Measurements from ENCODE around the gene NELL1. TPM values are rescaled to one million over a fixed set of nuclear protein-coding genes. Genes with fewer than 3 reads are reported as not detected.
"Not testable (repeated sequence)": the region's sequence is repeated elsewhere in the genome, so short reads cannot be mapped to it uniquely, and the experiment has no call there.

The NELL1 gene
- polyA plus RNA-seq, 4 donors: 0.18 to 5.1 TPM; not detected in 2

DNA sequence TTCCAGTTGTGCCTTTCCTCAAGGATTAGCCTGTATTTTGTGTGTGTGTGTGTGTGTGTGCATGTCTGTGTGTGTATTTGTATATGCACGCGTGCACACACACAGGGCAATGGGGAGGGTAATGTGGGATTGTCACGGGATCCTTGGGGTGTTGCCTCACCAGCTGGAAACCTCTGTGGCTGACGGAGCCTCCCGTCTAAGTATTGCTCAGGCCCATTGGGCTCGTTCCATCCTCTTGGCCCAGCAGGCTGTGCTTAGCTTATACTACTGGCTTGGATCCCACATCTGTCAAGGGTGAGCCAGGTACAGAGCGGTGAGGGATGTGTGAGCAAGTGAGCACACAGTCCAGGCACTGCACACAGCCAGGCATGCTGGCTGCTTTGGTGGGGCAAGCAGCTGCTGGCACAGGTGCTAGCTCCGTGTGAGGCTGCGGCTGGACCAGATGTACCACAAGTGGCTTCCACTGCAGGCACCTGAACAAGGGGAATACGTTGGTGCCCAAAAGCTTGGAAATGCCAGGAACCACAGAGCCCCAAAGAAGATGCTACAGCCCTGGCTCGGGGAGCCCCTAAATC, 462.8 kb downstream of the NELL1 start:
- H3K27me3 ChIP-seq (ENCODE audit: control insufficient read depth in 3 of 3, insufficient read depth in 3 of 3, low read length in 3 of 3): no peaks in the 10 kb centered on the region
- WGBS, 3 donors: 82 to 86% (median 82%) methylated on average over 11 of the region's 11 CpGs
- no peak for FAIRE-seq
- DNase-seq: no peak
- H3K9me3 ChIP-seq (ENCODE audit: control insufficient read depth in 2 of 2, insufficient read depth in 1 of 2, low read depth in 1 of 2, low read length in 1 of 2): no peaks in the 10 kb centered on the region
- no peaks in the 10 kb centered on the region for H3K4me1 ChIP-seq (ENCODE audit: control insufficient read depth in 3 of 3, insufficient read depth in 2 of 3, low read depth in 1 of 3, low read length in 2 of 3)
- H3K4me3 ChIP-seq (ENCODE audit: low read depth in 1 of 3, low read length in 3 of 3): no peak overlapping the region
- no peak overlapping the region for H3K27ac ChIP-seq (ENCODE audit: low read depth in 1 of 3, low read length in 2 of 3)
- no peaks in the 10 kb centered on the region for H3K36me3 ChIP-seq (ENCODE audit: control insufficient read depth in 3 of 3, insufficient read depth in 2 of 3, low read depth in 1 of 3, low read length in 3 of 3)

DNA sequence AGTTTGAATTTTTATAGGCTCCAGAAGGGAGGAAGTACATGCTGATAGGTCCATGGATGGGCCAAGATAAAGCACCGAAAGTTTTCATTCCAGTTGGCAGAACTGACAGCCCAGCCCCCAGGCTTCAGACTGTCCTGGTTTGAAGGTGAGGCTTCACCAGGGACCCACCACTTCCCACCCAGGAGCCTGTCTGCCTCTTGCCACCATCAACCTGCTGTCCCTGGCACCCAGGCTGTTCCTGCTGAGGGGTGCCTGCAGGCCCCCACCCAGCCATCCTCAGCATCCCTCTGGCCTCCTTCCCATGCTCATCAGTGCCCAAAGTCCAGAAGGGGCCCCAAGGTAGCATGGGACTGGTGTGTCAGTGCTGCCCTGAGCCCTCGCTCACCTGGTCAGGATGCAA, 463.9 kb downstream of the NELL1 start:
- 83 to 89% (median 86%) methylated on average over 2 of the region's 2 CpGs for WGBS, 3 donors
- H3K36me3 ChIP-seq (ENCODE audit: control insufficient read depth in 3 of 3, insufficient read depth in 2 of 3, low read depth in 1 of 3, low read length in 3 of 3): no peaks in the 10 kb centered on the region
- no peaks in the 10 kb centered on the region for H3K4me1 ChIP-seq (ENCODE audit: control insufficient read depth in 3 of 3, insufficient read depth in 2 of 3, low read depth in 1 of 3, low read length in 2 of 3)
- no peak overlapping the region for H3K4me3 ChIP-seq (ENCODE audit: low read depth in 1 of 3, low read length in 3 of 3)
- FAIRE-seq (no peak), DNase-seq (no peak)
- no peaks in the 10 kb centered on the region for H3K9me3 ChIP-seq (ENCODE audit: control insufficient read depth in 2 of 2, insufficient read depth in 1 of 2, low read depth in 1 of 2, low read length in 1 of 2)
- no peaks in the 10 kb centered on the region for H3K27me3 ChIP-seq (ENCODE audit: control insufficient read depth in 3 of 3, insufficient read depth in 3 of 3, low read length in 3 of 3)
- H3K27ac ChIP-seq (ENCODE audit: low read depth in 1 of 3, low read length in 2 of 3): no peak overlapping the region

- Histone ChIP-seq H3K27ac (ENCODE audit: low read depth in 1 of 3, low read length in 2 of 3) (no peak overlapping the region), H3K9me3 (ENCODE audit: control insufficient read depth in 2 of 2, insufficient read depth in 1 of 2, low read depth in 1 of 2, low read length in 1 of 2) (no peaks in the 10 kb centered on the region), H3K27me3 (ENCODE audit: control insufficient read depth in 3 of 3, insufficient read depth in 3 of 3, low read length in 3 of 3) (no peaks in the 10 kb centered on the region), H3K36me3 (ENCODE audit: control insufficient read depth in 3 of 3, insufficient read depth in 2 of 3, low read depth in 1 of 3, low read length in 3 of 3) (no peaks in the 10 kb centered on the region), H3K4me3 (ENCODE audit: low read depth in 1 of 3, low read length in 3 of 3) (no peak overlapping the region), H3K4me1 (ENCODE audit: control insufficient read depth in 3 of 3, insufficient read depth in 2 of 3, low read depth in 1 of 3, low read length in 2 of 3) (no peaks in the 10 kb centered on the region)
- FAIRE-seq: no peak
- no peak for DNase-seq
- 65 to 84% (median 75%) methylated on average over 5 to 6 of the region's 6 CpGs for WGBS, 3 donors
Measured at GRCh38 chr11:21133722-21134121, 464.3 kb downstream of the NELL1 start.

DNA sequence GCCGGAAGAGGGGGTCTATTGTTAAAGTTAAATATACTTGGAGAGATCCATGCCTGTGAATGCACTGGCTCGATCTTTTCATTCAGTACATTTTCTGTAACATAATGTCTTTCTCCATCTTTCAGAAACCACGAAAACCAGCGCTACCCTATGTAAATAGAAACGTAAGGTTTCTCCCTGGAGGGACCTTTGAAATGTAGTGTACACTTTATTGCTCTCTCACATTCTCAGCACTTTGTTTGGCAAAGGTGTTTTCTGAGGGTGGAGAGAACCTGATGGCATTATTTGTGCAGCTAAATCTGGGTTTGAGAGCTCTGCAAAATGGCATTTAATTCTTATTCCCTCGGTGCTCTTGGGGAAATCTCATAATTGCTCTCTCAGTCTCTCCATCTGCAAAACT, 468.4 kb downstream of the NELL1 start:
- 24 to 62% (median 37%) methylated on average over 6 of the region's 6 CpGs for WGBS, 3 donors
- no peaks in the 10 kb centered on the region for H3K4me1 ChIP-seq (ENCODE audit: control insufficient read depth in 3 of 3, insufficient read depth in 2 of 3, low read depth in 1 of 3, low read length in 2 of 3)
- H3K36me3 ChIP-seq (ENCODE audit: control insufficient read depth in 3 of 3, insufficient read depth in 2 of 3, low read depth in 1 of 3, low read length in 3 of 3): no peaks in the 10 kb centered on the region
- no peaks in the 10 kb centered on the region for H3K9me3 ChIP-seq (ENCODE audit: control insufficient read depth in 2 of 2, insufficient read depth in 1 of 2, low read depth in 1 of 2, low read length in 1 of 2)
- no peaks in the 10 kb centered on the region for H3K27me3 ChIP-seq (ENCODE audit: control insufficient read depth in 3 of 3, insufficient read depth in 3 of 3, low read length in 3 of 3)
- peak in 1 of 2 donors; percentile 63 for DNase-seq
- H3K4me3 ChIP-seq (ENCODE audit: low read depth in 1 of 3, low read length in 3 of 3): no peak overlapping the region
- no peak for FAIRE-seq
- no peak overlapping the region for H3K27ac ChIP-seq (ENCODE audit: low read depth in 1 of 3, low read length in 2 of 3)

DNA sequence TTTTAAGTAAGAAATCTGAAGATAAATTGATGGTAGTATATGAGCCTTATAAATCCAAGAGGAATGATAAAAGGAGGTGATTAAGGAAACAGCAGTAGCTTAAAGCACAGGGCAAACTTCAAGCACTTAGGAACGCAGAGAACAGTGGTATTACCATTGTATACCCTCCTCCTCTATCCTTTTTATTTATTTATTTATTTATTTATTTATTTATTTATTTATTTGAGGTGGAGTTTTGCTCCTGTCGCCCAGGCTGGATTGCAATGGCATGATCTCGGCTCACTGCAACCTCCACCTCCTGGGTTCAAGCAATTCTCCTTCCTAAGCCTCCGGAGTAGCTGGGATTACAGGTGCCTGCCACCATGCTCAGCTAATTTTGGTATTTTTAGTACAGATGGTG, 472.2 kb downstream of the NELL1 start:
- FAIRE-seq; H3K9me3 ChIP-seq (ENCODE audit: control insufficient read depth in 2 of 2, insufficient read depth in 1 of 2, low read depth in 1 of 2, low read length in 1 of 2); DNase-seq; H3K27me3 ChIP-seq (ENCODE audit: control insufficient read depth in 3 of 3, insufficient read depth in 3 of 3, low read length in 3 of 3); H3K4me3 ChIP-seq (ENCODE audit: low read depth in 1 of 3, low read length in 3 of 3); H3K36me3 ChIP-seq (ENCODE audit: control insufficient read depth in 3 of 3, insufficient read depth in 2 of 3, low read depth in 1 of 3, low read length in 3 of 3); H3K27ac ChIP-seq (ENCODE audit: low read depth in 1 of 3, low read length in 2 of 3); H3K4me1 ChIP-seq (ENCODE audit: control insufficient read depth in 3 of 3, insufficient read depth in 2 of 3, low read depth in 1 of 3, low read length in 2 of 3): not testable (repeated sequence)
- 75 to 84% (median 84%) methylated on average over 4 of the region's 4 CpGs for whole genome bisulfite sequencing, 3 donors

DNA sequence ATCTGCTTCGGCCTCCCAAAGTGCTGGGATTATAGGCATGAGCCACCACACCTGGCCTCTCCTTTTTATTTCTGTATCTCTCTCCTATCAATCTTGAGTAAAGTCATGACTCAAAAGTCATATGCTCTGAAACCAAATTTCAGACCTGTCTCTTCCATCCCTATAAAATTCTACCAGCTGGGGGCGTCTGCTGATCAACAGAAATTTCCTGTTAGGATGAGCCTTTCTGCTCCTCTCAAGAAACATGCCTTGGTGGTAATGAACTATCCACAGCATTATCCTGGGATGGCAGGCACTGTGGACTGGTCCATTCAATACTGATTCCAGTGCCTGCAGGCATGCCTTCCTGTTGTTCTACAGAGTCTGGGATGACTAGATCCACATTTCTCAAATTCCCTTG, 472.6 kb downstream of the NELL1 start:
- Histone ChIP-seq H3K36me3 (ENCODE audit: control insufficient read depth in 3 of 3, insufficient read depth in 2 of 3, low read depth in 1 of 3, low read length in 3 of 3) (no peaks in the 10 kb centered on the region), H3K4me3 (ENCODE audit: low read depth in 1 of 3, low read length in 3 of 3) (no peak overlapping the region), H3K4me1 (ENCODE audit: control insufficient read depth in 3 of 3, insufficient read depth in 2 of 3, low read depth in 1 of 3, low read length in 2 of 3) (no peaks in the 10 kb centered on the region), H3K27me3 (ENCODE audit: control insufficient read depth in 3 of 3, insufficient read depth in 3 of 3, low read length in 3 of 3) (no peaks in the 10 kb centered on the region), H3K27ac (ENCODE audit: low read depth in 1 of 3, low read length in 2 of 3) (no peak overlapping the region), H3K9me3 (ENCODE audit: control insufficient read depth in 2 of 2, insufficient read depth in 1 of 2, low read depth in 1 of 2, low read length in 1 of 2) (no peaks in the 10 kb centered on the region)
- FAIRE-seq (no peak), DNase-seq (no peak)
- 58 to 63% (median 60%) methylated on average over 2 of the region's 2 CpGs for WGBS, 3 donors

- Histone ChIP-seq H3K4me3 (ENCODE audit: low read depth in 1 of 3, low read length in 3 of 3) (no peak overlapping the region), H3K4me1 (ENCODE audit: control insufficient read depth in 3 of 3, insufficient read depth in 2 of 3, low read depth in 1 of 3, low read length in 2 of 3) (no peaks in the 10 kb centered on the region), H3K9me3 (ENCODE audit: control insufficient read depth in 2 of 2, insufficient read depth in 1 of 2, low read depth in 1 of 2, low read length in 1 of 2) (no peaks in the 10 kb centered on the region), H3K27me3 (ENCODE audit: control insufficient read depth in 3 of 3, insufficient read depth in 3 of 3, low read length in 3 of 3) (no peaks in the 10 kb centered on the region), H3K27ac (ENCODE audit: low read depth in 1 of 3, low read length in 2 of 3) (no peak overlapping the region), H3K36me3 (ENCODE audit: control insufficient read depth in 3 of 3, insufficient read depth in 2 of 3, low read depth in 1 of 3, low read length in 3 of 3) (no peaks in the 10 kb centered on the region)
- WGBS, 3 donors: 83 to 91% (median 90%) methylated on average over 2 of the region's 2 CpGs
- no peak for DNase-seq
- no peak for FAIRE-seq
Measured at GRCh38 chr11:21144531-21144930, 475.1 kb downstream of the NELL1 start.

DNA sequence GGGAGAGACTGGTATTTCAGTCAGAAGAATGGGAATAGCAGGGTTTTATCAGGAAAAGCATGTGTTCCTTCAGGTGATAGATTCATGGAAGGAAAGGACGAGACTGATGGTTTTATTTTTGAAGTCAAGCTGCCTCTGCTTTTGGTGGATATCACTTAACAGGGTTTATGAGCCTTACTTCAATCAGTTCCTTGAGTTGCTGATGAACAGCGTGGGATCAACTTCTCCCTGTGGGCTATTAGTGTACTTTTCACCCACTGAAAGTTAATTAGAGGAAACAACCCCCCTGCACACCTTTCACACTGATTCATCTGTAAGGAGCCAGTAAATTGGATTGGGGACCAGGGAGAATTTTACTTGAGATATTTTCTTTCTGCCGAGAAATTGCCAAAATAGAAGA, 479.0 kb downstream of the NELL1 start:
- no peaks in the 10 kb centered on the region for H3K36me3 ChIP-seq (ENCODE audit: control insufficient read depth in 3 of 3, insufficient read depth in 2 of 3, low read depth in 1 of 3, low read length in 3 of 3)
- DNase-seq (no peak), FAIRE-seq (no peak)
- WGBS, 3 donors: 68 to 76% (median 71%) methylated on average over 3 of the region's 3 CpGs
- no peaks in the 10 kb centered on the region for H3K9me3 ChIP-seq (ENCODE audit: control insufficient read depth in 2 of 2, insufficient read depth in 1 of 2, low read depth in 1 of 2, low read length in 1 of 2)
- no peak overlapping the region for H3K27ac ChIP-seq (ENCODE audit: low read depth in 1 of 3, low read length in 2 of 3)
- H3K4me3 ChIP-seq (ENCODE audit: low read depth in 1 of 3, low read length in 3 of 3): no peak overlapping the region
- H3K4me1 ChIP-seq (ENCODE audit: control insufficient read depth in 3 of 3, insufficient read depth in 2 of 3, low read depth in 1 of 3, low read length in 2 of 3): no peaks in the 10 kb centered on the region
- H3K27me3 ChIP-seq (ENCODE audit: control insufficient read depth in 3 of 3, insufficient read depth in 3 of 3, low read length in 3 of 3): no peaks in the 10 kb centered on the region

- DNase-seq (no peak), FAIRE-seq (no peak)
- no peaks in the 10 kb centered on the region for H3K9me3 ChIP-seq (ENCODE audit: control insufficient read depth in 2 of 2, insufficient read depth in 1 of 2, low read depth in 1 of 2, low read length in 1 of 2)
- no peak overlapping the region for H3K27ac ChIP-seq (ENCODE audit: low read depth in 1 of 3, low read length in 2 of 3)
- H3K4me1 ChIP-seq (ENCODE audit: control insufficient read depth in 3 of 3, insufficient read depth in 2 of 3, low read depth in 1 of 3, low read length in 2 of 3): no peaks in the 10 kb centered on the region
- H3K36me3 ChIP-seq (ENCODE audit: control insufficient read depth in 3 of 3, insufficient read depth in 2 of 3, low read depth in 1 of 3, low read length in 3 of 3): no peaks in the 10 kb centered on the region
- no peaks in the 10 kb centered on the region for H3K27me3 ChIP-seq (ENCODE audit: control insufficient read depth in 3 of 3, insufficient read depth in 3 of 3, low read length in 3 of 3)
- WGBS, 3 donors: 85 to 92% (median 87%) methylated on average over 3 of the region's 3 CpGs
- H3K4me3 ChIP-seq (ENCODE audit: low read depth in 1 of 3, low read length in 3 of 3): no peak overlapping the region
Measured at GRCh38 chr11:21160140-21160539, 490.8 kb downstream of the NELL1 start.

Data from small intestine (tissue), 7 donors.